ENCODE measurements around the gene H2AZ1.
A peak's percentile ranks its signal among the peaks of the same experiment; 100 is the strongest.
"Not testable (repeated sequence)": the region's sequence is repeated elsewhere in the genome, so short reads cannot be mapped to it uniquely, and the experiment has no call there.

The H2AZ1 gene

GRCh38 chr4:99949999-99950912 lies at the start of gene H2AZ1:
Gene H2AZ1, minus strand, starts transcription at chr4:99950275. Its CDS starts 105 bp downstream, at chr4:99950170.
- peak; percentile 92 for DNase-seq (ENCODE audit: low read depth in 2 of 2)

- DNase-seq (ENCODE audit: low read depth in 2 of 2): no peak
These were observed 48.2 kb upstream of the H2AZ1 start for GRCh38 chr4:99998062-99998867.

- no peak for DNase-seq (ENCODE audit: low read depth in 2 of 2)
These were observed 41.7 kb upstream of the H2AZ1 start for GRCh38 chr4:99991741-99992140.

GRCh38 chr4:99987681-99988080 lies 37.6 kb upstream of the H2AZ1 start:
- no peak for DNase-seq (ENCODE audit: low read depth in 2 of 2)

GRCh38 chr4:99986792-99987191 lies 36.7 kb upstream of the H2AZ1 start:
- DNase-seq (ENCODE audit: low read depth in 2 of 2): no peak

GRCh38 chr4:99983289-99983943 lies 33.3 kb upstream of the H2AZ1 start:
- DNase-seq (ENCODE audit: low read depth in 2 of 2): no peak

- no peak for DNase-seq (ENCODE audit: low read depth in 2 of 2)
These were observed 29.8 kb upstream of the H2AZ1 start for GRCh38 chr4:99979872-99980271.

- DNase-seq (ENCODE audit: low read depth in 2 of 2): no peak
These were observed 21.5 kb upstream of the H2AZ1 start for GRCh38 chr4:99971453-99972111.

- no peak for DNase-seq (ENCODE audit: low read depth in 2 of 2)
These were observed 18.3 kb upstream of the H2AZ1 start for GRCh38 chr4:99968330-99968729.

GRCh38 chr4:99966692-99967091 lies 16.6 kb upstream of the H2AZ1 start:
- DNase-seq (ENCODE audit: low read depth in 2 of 2): no peak

- DNase-seq (ENCODE audit: low read depth in 2 of 2): no peak
These were observed 15.7 kb upstream of the H2AZ1 start for GRCh38 chr4:99965674-99966350.

- DNase-seq (ENCODE audit: low read depth in 2 of 2): no peak
These were observed 15.1 kb upstream of the H2AZ1 start for GRCh38 chr4:99965173-99965572.

GRCh38 chr4:99961711-99962110 lies 11.6 kb upstream of the H2AZ1 start:
- DNase-seq (ENCODE audit: low read depth in 2 of 2): no peak

- DNase-seq (ENCODE audit: low read depth in 2 of 2): no peak
These were observed 10.6 kb upstream of the H2AZ1 start for GRCh38 chr4:99960648-99961047.

- not testable (repeated sequence) for DNase-seq (ENCODE audit: low read depth in 2 of 2)
These were observed 8.1 kb upstream of the H2AZ1 start for GRCh38 chr4:99958207-99958606.

GRCh38 chr4:99950913-99951254 lies 809 bp upstream of the H2AZ1 start:
- no peak for DNase-seq (ENCODE audit: low read depth in 2 of 2)

- peak; percentile 62 to 76 for DNase-seq (ENCODE audit: low read depth in 2 of 2)
These were observed 759 bp downstream of the H2AZ1 start for GRCh38 chr4:99949034-99949998.

GRCh38 chr4:99947608-99948007 lies 2.5 kb downstream of the H2AZ1 start:
- no peak for DNase-seq (ENCODE audit: low read depth in 2 of 2)

- no peak for DNase-seq (ENCODE audit: low read depth in 2 of 2)
These were observed 2.9 kb downstream of the H2AZ1 start for GRCh38 chr4:99947190-99947578.
